ENCODE data around the gene PXN.
"Not testable (repeated sequence)": the region's sequence is repeated elsewhere in the genome, so short reads cannot be mapped to it uniquely, and the experiment has no call there.

Gene PXN

GRCh38 chr12:120259418-120260202, 5.9 kb downstream of the PXN start:
- no peaks in the 10 kb centered on the region for H3K27me3 ChIP-seq
- peak overlapping the region; percentile 34 to 86 for H3K4me3 ChIP-seq (ENCODE audit: low read depth in 1 of 2, low read length in 1 of 2)
- no peak for TF ChIP-seq CTCF (IDR thresholded peaks at IDR 0.05)
- H3K36me3 ChIP-seq, result peaks cover 41% of the 10 kb centered on the region
- peak overlapping the region; percentile 99 for H3K27ac ChIP-seq
- peaks cover 98% of the 10 kb centered on the region in 2 experiments for H3K4me1 ChIP-seq (ENCODE audit: control insufficient read depth in 1 of 2, insufficient read depth in 1 of 2, low read depth in 1 of 2, low read length in 1 of 2)
- H3K9me3 ChIP-seq, result no peaks in the 10 kb centered on the region

GRCh38 chr12:120258323-120258896, 7.1 kb downstream of the PXN start:
- Histone ChIP-seq H3K27me3 (no peaks in the 10 kb centered on the region), H3K36me3 (peaks cover 43% of the 10 kb centered on the region), H3K27ac (peak overlapping the region; percentile 99), H3K9me3 (no peaks in the 10 kb centered on the region), H3K4me1 (ENCODE audit: control insufficient read depth in 1 of 2, insufficient read depth in 1 of 2, low read depth in 1 of 2, low read length in 1 of 2) (peaks cover 98% of the 10 kb centered on the region in 2 experiments), H3K4me3 (ENCODE audit: low read depth in 1 of 2, low read length in 1 of 2) (peak overlapping the region in 1 of 2 experiments; percentile 86)
- TF ChIP-seq CTCF (IDR thresholded peaks at IDR 0.05), result no peak

- peaks cover 98 to 99% of the 10 kb centered on the region in 2 experiments for H3K4me1 ChIP-seq (ENCODE audit: control insufficient read depth in 1 of 2, insufficient read depth in 1 of 2, low read depth in 1 of 2, low read length in 1 of 2)
- H3K9me3 ChIP-seq, result no peaks in the 10 kb centered on the region
- no peaks in the 10 kb centered on the region for H3K27me3 ChIP-seq
- peak overlapping the region; percentile 99 for H3K27ac ChIP-seq
- no peak for TF ChIP-seq CTCF (IDR thresholded peaks at IDR 0.05)
- no peak overlapping the region for H3K4me3 ChIP-seq (ENCODE audit: low read depth in 1 of 2, low read length in 1 of 2)
- H3K36me3 ChIP-seq, result peaks cover 37% of the 10 kb centered on the region
These were observed 8.3 kb downstream of the PXN start for GRCh38 chr12:120257041-120257821.

- Histone ChIP-seq H3K27me3 (no peaks in the 10 kb centered on the region), H3K9me3 (no peaks in the 10 kb centered on the region), H3K36me3 (peaks cover 19% of the 10 kb centered on the region), H3K4me3 (ENCODE audit: low read depth in 1 of 2, low read length in 1 of 2) (peak overlapping the region in 1 of 2 experiments; percentile 62), H3K27ac (peak overlapping the region; percentile 99), H3K4me1 (ENCODE audit: control insufficient read depth in 1 of 2, insufficient read depth in 1 of 2, low read depth in 1 of 2, low read length in 1 of 2) (peaks cover 98 to 99% of the 10 kb centered on the region in 2 experiments)
- no peak for TF ChIP-seq CTCF (IDR thresholded peaks at IDR 0.05)
These were observed 10.7 kb downstream of the PXN start for GRCh38 chr12:120254809-120255208.

- H3K27me3 ChIP-seq, result not testable (repeated sequence)
These were observed 12.2 kb downstream of the PXN start for GRCh38 chr12:120253313-120253712.

More at GRCh38 chr12:120253313-120253712, 12.2 kb downstream of the PXN start:
- Histone ChIP-seq H3K36me3 (peaks cover 18% of the 10 kb centered on the region), H3K4me3 (ENCODE audit: low read depth in 1 of 2, low read length in 1 of 2) (peak overlapping the region; percentile 36 to 62), H3K4me1 (ENCODE audit: control insufficient read depth in 1 of 2, insufficient read depth in 1 of 2, low read depth in 1 of 2, low read length in 1 of 2) (peaks cover 98 to 99% of the 10 kb centered on the region in 2 experiments), H3K27ac (peak overlapping the region; percentile 99)
- not testable (repeated sequence) for H3K9me3 ChIP-seq
